GM18526 (cell line): ENCODE measurements around the gene IRS2.

Experiments used
- POLR2A ChIP-seq: IDR thresholded peaks from 3 replicates; pipeline ENCODE4 v1.6.1; 2011; ENCODE audit not compliant: insufficient read length; ENCODE audit errors: extremely low read depth

IRS2 gene, protein sequence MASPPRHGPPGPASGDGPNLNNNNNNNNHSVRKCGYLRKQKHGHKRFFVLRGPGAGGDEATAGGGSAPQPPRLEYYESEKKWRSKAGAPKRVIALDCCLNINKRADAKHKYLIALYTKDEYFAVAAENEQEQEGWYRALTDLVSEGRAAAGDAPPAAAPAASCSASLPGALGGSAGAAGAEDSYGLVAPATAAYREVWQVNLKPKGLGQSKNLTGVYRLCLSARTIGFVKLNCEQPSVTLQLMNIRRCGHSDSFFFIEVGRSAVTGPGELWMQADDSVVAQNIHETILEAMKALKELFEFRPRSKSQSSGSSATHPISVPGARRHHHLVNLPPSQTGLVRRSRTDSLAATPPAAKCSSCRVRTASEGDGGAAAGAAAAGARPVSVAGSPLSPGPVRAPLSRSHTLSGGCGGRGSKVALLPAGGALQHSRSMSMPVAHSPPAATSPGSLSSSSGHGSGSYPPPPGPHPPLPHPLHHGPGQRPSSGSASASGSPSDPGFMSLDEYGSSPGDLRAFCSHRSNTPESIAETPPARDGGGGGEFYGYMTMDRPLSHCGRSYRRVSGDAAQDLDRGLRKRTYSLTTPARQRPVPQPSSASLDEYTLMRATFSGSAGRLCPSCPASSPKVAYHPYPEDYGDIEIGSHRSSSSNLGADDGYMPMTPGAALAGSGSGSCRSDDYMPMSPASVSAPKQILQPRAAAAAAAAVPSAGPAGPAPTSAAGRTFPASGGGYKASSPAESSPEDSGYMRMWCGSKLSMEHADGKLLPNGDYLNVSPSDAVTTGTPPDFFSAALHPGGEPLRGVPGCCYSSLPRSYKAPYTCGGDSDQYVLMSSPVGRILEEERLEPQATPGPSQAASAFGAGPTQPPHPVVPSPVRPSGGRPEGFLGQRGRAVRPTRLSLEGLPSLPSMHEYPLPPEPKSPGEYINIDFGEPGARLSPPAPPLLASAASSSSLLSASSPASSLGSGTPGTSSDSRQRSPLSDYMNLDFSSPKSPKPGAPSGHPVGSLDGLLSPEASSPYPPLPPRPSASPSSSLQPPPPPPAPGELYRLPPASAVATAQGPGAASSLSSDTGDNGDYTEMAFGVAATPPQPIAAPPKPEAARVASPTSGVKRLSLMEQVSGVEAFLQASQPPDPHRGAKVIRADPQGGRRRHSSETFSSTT (N-terminal part only)

GRCh38 chr13:109786457-109787134 lies at the start of gene IRS2:
Gene IRS2, minus strand, starts transcription at chr13:109786583. Its CDS starts 530 bp downstream, at chr13:109786053.
- peak; percentile 25 for TF ChIP-seq POLR2A

DNA sequence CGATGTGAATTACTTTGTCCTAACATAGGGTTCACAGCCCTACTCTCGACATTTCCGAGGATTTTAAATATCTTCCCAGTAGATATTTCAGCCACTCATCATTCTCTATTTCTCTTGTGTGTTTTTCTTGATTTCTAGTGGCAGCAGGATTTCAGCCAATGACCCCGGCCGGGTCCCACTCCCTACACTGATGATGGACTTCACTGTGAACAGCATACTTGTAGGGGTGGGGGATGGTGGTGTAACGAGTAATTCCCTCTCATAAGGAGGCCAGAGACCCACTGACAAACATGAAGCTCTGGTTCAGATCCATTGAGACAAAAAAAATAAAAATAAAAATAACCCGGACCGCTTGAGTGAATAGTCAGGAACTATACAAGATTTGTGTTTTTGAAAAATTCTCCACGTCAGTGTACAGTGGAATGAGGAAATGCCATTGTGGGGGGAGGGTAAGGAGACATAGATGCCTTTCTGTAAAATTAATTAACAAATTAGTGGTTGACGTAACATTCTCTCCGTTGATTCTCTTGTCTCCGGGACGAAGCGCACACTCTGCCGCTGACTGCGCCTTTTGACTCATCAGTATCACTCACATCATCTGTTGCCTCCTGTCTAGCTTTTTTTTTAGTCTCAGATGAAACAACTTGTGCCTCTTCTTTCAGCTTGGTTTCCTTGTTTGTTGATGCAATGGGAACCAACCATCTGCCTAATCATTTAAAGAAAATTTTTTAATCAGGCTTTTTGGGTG lies 48.8 kb upstream of the IRS2 start:
- TF ChIP-seq POLR2A: no peak

- no peak for TF ChIP-seq POLR2A
These were observed 47.6 kb upstream of the IRS2 start for GRCh38 chr13:109833940-109834339.

DNA sequence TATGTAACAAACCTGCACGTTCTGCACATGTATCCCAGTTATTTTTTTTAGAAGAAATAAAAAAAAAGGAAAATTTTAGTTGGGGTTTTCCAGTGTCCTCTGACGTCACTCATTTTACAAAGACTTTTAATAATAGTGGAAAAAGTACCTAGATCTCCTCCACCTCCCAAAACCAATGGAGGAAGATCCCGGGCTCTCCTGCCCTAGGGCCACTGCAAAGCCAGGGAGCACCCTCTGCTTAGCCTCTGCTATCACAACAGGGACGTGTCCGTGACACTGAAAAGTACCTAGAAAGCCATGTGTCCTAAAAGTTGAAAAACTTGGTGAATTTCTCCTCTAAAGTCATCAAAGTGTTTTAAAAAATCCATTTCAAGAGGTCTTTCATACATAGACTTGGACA lies 46.7 kb upstream of the IRS2 start:
- no peak for TF ChIP-seq POLR2A

DNA sequence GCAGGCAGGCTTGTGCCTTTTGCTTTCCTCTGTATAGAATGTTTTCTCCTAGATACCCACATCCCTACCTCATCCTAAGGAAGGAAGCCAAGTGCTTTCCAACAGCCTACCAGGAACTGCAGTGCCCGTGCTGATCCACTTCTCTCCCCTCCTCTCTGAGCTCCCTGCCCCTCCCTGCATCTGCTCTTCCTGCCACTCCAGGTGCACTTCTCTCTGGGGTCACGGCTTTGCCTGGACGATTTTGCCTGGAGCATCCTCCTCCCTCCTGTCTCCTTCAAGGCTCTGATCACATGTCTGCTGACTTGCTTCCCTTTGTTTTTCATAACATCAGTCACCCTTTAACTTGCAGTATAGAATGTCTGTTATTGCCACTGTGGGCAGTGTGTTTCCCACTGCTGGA lies 34.7 kb upstream of the IRS2 start:
- no peak for TF ChIP-seq POLR2A

- no peak for TF ChIP-seq POLR2A
These were observed 33.5 kb upstream of the IRS2 start for GRCh38 chr13:109819874-109820273.

DNA sequence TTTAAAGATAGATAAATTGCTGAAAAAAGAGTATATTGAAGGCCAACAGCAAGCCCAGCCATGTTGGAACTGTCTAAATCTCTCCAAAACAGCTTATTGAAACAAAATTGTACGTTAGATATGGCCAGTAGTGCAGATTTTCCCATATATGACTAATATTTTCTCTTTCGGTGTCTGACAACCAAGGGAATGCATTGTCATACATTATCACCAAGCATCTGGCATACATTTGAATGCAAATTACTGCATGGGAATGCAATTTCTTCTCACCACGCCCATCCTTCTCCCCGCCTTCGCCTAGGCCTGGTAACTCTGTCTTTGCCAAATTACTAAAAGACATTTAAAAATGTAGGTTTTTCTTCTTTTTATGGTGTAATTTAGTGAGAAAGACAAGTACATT lies 32.5 kb upstream of the IRS2 start:
- no peak for TF ChIP-seq POLR2A

DNA sequence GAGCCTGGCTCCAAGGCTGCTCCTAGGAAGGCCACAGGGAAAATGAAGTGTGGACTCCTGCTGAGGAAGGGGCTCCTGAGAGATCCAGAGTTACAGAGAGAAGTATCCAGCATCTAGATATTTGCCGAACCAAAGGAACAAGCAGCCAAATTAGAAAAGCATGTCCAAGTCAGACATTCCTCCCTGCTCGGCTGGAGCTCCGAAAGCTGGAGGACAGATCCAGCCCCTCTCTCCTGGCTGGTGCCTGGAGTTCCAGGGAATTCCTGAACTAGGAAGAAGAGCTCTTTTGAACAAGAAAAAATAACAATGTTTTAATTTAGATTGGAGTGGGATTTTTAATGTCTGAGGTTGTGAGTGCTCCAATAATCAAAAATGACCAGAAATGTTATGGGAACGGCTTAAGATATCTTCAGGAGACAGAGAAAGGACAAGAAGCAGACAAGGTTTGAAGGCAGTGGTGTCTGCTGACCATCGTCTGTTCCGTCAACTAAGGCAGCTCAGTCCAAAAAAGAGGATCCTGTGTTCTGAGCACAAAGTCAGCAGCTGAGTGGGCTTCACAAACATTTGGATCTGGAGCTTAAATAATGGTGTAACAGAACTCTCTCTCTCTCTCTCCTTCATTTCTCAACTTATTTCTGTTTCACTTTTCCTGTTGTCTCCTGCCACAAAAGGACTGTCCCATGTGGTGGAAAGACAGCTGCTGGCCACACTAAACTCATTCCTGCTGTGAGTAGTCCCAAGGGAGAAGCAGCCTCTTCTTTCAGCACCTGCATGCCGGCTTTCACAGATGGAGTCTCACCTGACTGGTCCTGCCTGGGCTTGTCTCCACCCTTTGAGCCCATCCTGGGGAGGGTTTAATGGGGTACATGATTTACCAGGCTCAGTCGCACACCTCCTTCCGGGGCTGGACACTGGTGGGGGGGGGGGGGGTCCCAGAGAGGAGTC lies 31.5 kb upstream of the IRS2 start:
- TF ChIP-seq POLR2A: no peak

- no peak for TF ChIP-seq POLR2A
These were observed 30.4 kb upstream of the IRS2 start for GRCh38 chr13:109816808-109817203.

- no peak for TF ChIP-seq POLR2A
These were observed 29.9 kb upstream of the IRS2 start for GRCh38 chr13:109816112-109816807.

GRCh38 chr13:109815651-109816050 lies 29.3 kb upstream of the IRS2 start:
- TF ChIP-seq POLR2A: no peak

- TF ChIP-seq POLR2A: no peak
These were observed 27.3 kb upstream of the IRS2 start for GRCh38 chr13:109813663-109814062.

DNA sequence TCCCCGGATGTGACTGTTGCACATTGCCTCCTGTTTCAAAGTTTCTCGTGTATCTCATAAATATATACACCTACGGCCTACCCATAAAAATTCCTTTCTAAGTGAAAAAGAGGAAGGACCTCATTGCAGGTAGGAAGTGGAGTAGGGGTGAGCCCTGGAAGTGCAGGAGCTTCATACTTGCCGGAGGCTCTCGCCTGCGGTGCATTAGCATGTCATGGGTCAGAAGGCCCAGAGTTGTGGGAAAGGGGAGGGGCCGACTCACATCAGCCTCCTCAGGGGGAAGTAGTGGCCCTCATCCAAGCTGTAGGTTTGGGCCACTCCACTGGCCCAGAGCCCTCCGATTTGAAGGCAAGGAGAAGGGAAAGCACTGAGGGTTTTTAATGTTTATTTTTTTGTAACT lies 26.0 kb upstream of the IRS2 start:
- no peak for TF ChIP-seq POLR2A
